ENCODE results near the gene RTRAF.

DNA sequence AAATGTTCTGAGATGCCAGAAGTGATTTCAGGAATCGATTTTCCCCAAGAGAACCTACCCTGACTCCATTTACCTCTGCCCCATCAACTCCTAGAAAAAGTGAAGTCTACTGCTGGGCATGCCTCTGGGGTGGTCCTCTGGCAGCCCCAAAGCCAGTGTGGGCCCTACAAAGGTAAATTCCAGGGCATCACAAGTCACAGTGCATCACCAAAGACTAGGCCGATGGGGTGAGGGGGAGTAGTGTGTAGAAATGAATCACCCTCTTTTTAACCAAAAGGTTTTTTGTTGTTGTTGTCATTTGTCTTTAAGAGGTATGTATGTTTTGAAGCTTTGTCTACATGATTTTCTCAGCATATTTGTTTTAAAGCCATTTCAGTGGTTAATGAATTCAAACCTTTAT, 46.4 kb upstream of the RTRAF start:
- TF ChIP-seq POLR2A (IDR thresholded peaks at IDR 0.05; ENCODE audit: low read length) (no peak), GATA1 (IDR thresholded peaks at IDR 0.05; ENCODE audit: low read depth, low read length) (no peak)
